Lung (tissue), 12 donors: ENCODE measurements around the gene GBE1. TPM values are rescaled to one million over a fixed set of nuclear protein-coding genes. Genes with fewer than 3 reads are reported as not detected.
A peak's percentile ranks its signal among the peaks of the same experiment; 100 is the strongest.

ENCODE experiments used
- ATAC-seq: fragments of 200-7000 bp; cut with Tn5 transposase; one replicate; pipeline ENCODE4 v1.9.1; 2020; ENCODE audit warnings: moderate number of reproducible peaks; ENCODE audit not compliant: insufficient read depth, low FRiP score
- DNase-seq, 3 donors: peaks; one replicate each; pipeline ENCODE4 v3.0.0-alpha.2; 2013 to 2017
- H3K27ac ChIP-seq, 2 donors: one replicate each; pipeline ENCODE4 v1.5.1; 2013; ENCODE audit warnings: mild to moderate bottlenecking in 2 of 2, moderate library complexity in 2 of 2, control low read depth in 1 of 2, inconsistent platforms in 1 of 2, low read depth in 1 of 2, low read length in 1 of 2
- H3K27me3 ChIP-seq, 3 donors: one replicate each; pipeline ENCODE4 v1.5.1; 2013; ENCODE audit warnings: low read length in 2 of 3; ENCODE audit not compliant: control insufficient read depth in 3 of 3, insufficient read depth in 3 of 3
- H3K36me3 ChIP-seq, 4 donors: one replicate each; pipeline ENCODE4 v1.5.1; 2013; ENCODE audit warnings: low read length in 4 of 4, mild to moderate bottlenecking in 1 of 4, moderate library complexity in 1 of 4; ENCODE audit not compliant: control insufficient read depth in 4 of 4, insufficient read depth in 4 of 4
- H3K4me1 ChIP-seq, 5 donors: one replicate each; pipeline ENCODE4 v1.5.1; 2013; ENCODE audit warnings: low read length in 5 of 5, mild to moderate bottlenecking in 2 of 5, moderate library complexity in 1 of 5; ENCODE audit not compliant: control insufficient read depth in 5 of 5, insufficient read depth in 5 of 5
- H3K4me3 ChIP-seq: one replicate; pipeline ENCODE4 v1.5.1; 2013; ENCODE audit warnings: mild to moderate bottlenecking, control low read depth, moderate library complexity
- H3K9ac ChIP-seq, 2 donors: one replicate each; pipeline ENCODE4 v1.5.1; 2013; ENCODE audit warnings: low read length in 2 of 2, control low read depth in 1 of 2; ENCODE audit not compliant: insufficient read depth in 1 of 2
- H3K9me3 ChIP-seq, 4 donors: one replicate each; pipeline ENCODE4 v1.5.1; 2013; ENCODE audit warnings: low read length in 3 of 4, mild to moderate bottlenecking in 1 of 4, moderate library complexity in 1 of 4; ENCODE audit not compliant: control insufficient read depth in 4 of 4, insufficient read depth in 3 of 4
- WGBS, 2 donors: extraction: QIAGEN DNeasy Blood & Tissue Kit; methylation state at CpG; one replicate each; pipeline ENCODE4 v1.1.7; 2013; 5-methylcytosine and 5-hydroxymethylcytosine counted together
- polyA plus RNA-seq, 2 donors: library from polyadenylated mRNA; stranded (reverse); fragments of 200-250 nt; gene quantifications; one replicate each; pipeline ENCODE4 v1.2.1, GENCODE V29; 2013
- total RNA-seq, 2 donors: library from RNA; depleted of rRNA in 1 of 2; stranded (reverse); fragments of >200 nt in 1 of 2; gene quantifications; one replicate each; pipeline ENCODE4 v1.2.1, GENCODE V29; 2014 to 2021
- TF ChIP-seq, protein P1 (sequence below): IDR thresholded peaks from 2 replicates; pipeline ENCODE4 v1.5.1; 2012; ENCODE audit warnings: mild to moderate bottlenecking; ENCODE audit errors: control extremely low read depth, extremely low read depth
- donor health status: control.
- donor health status: control.
- donor health status: Bipolar disorder and iron deficiency.
- donor health status: healthy.
- donor health status: DM: yes; HTN: yes; CAD: no.

Gene GBE1
- total and polyA plus RNA-seq, 4 donors, result 10.5 to 39.1 (median 31.6) TPM

DNA sequence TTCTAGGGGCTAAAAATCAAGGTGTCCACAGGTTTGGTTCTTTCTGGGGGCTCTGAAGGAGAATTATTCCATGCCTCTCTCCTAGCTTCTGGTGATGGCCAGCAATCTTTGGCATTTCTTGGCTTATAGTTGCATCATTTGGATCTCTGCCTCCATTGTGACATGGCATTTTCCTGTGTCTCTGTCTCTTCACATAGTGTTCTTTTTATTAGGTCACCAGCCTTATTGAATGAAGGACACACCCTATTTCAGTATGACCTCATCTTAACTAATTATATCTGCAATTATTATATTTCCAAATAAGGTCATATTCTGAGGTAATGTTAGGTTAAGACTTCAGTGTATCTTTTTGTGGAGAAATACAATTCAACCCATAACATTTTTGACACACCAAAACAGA is 3.2 kb upstream of the GBE1 start:
- no peak overlapping the region for H3K9ac ChIP-seq
- TF ChIP-seq, protein P1, sequence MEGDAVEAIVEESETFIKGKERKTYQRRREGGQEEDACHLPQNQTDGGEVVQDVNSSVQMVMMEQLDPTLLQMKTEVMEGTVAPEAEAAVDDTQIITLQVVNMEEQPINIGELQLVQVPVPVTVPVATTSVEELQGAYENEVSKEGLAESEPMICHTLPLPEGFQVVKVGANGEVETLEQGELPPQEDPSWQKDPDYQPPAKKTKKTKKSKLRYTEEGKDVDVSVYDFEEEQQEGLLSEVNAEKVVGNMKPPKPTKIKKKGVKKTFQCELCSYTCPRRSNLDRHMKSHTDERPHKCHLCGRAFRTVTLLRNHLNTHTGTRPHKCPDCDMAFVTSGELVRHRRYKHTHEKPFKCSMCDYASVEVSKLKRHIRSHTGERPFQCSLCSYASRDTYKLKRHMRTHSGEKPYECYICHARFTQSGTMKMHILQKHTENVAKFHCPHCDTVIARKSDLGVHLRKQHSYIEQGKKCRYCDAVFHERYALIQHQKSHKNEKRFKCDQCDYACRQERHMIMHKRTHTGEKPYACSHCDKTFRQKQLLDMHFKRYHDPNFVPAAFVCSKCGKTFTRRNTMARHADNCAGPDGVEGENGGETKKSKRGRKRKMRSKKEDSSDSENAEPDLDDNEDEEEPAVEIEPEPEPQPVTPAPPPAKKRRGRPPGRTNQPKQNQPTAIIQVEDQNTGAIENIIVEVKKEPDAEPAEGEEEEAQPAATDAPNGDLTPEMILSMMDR, result no peak
- H3K9me3 ChIP-seq, result no peaks in the 10 kb centered on the region
- H3K4me1 ChIP-seq, result peaks cover 0 to 19% (median 3%) of the 10 kb centered on the region in 5 donors
- ATAC-seq (no peak), DNase-seq (no peak)
- no peak overlapping the region for H3K27ac ChIP-seq
- H3K36me3 ChIP-seq, result no peaks in the 10 kb centered on the region
- H3K27me3 ChIP-seq, result no peaks in the 10 kb centered on the region
- H3K4me3 ChIP-seq, result no peak overlapping the region

- peak overlapping the region in 1 of 2 donors; percentile 75 for H3K27ac ChIP-seq
- DNase-seq (no peak), ATAC-seq (no peak)
- H3K27me3 ChIP-seq, result no peaks in the 10 kb centered on the region
- H3K4me3 ChIP-seq, result no peak overlapping the region
- WGBS, 2 donors, result 78 to 82% methylated on average over 7 of the region's 7 CpGs
- H3K4me1 ChIP-seq, result peaks cover 0 to 19% (median 4%) of the 10 kb centered on the region in 5 donors
- H3K36me3 ChIP-seq, result no peaks in the 10 kb centered on the region
- TF ChIP-seq, protein P1, result no peak
- H3K9me3 ChIP-seq, result no peaks in the 10 kb centered on the region
- H3K9ac ChIP-seq, result no peak overlapping the region
Measured at GRCh38 chr3:81764002-81764401, 2.6 kb upstream of the GBE1 start.

DNA sequence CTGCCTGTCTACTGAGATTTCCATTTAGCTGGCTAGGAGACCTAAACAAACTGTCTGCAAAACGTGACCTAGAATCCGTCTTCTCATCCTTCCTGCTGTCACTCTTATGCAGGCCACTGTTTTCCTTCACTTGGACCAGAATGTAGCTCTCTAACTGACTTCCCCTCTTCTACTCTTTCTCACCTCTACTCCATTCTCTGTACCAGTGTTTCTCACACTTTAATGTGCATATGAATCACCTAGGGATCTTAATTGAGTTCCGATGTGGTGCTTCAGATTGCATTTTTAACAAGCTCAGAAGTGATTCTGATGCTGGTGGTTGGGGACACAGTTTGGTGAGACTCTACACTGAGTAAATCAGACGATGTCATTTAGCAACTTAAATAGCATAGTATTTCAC is 1.6 kb upstream of the GBE1 start:
- 54 to 67% methylated on average over 4 of the region's 4 CpGs for WGBS, 2 donors
- Histone ChIP-seq H3K27me3 (no peaks in the 10 kb centered on the region), H3K4me3 (no peak overlapping the region), H3K9me3 (no peaks in the 10 kb centered on the region), H3K27ac (peak overlapping the region in 1 of 2 donors; percentile 75), H3K9ac (no peak overlapping the region), H3K4me1 (peaks cover 0 to 19% (median 4%) of the 10 kb centered on the region in 5 donors), H3K36me3 (no peaks in the 10 kb centered on the region)
- TF ChIP-seq, protein P1, result no peak
- no peak for ATAC-seq
- no peak for DNase-seq

DNA sequence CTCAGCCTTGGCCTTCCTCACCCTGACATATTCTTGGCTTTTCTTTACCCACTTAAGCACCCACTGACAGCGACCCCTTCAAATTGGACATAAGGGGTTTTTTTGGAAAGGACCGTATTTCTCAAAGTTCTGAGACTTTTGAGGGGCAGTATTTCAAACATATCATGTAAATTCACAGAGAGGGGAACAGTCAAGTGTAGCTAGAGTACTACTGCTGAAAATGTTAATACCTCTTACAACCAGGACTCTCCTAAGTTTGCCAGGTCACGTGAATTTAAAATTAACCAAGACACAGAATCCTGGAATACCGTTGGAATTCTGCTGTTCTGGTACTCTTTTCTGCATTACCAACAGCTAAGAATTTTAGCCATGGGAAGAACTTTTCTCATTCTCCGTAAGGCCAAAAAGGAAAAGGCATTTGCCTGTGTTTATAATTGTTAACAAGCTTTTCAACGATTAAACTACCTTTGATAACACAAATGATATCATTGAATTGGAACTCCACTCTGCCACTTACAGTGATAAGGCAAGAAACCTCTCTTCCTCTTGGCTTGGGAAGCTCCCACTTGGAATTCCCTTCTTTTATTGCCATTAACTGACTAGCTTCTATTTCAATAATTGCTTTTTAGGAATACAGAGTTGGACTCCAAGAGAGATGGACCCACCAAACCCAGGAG is 597 bp upstream of the GBE1 start:
- no peak for DNase-seq

More for the DNA sequence above, 597 bp upstream of the GBE1 start:
- H3K4me1 ChIP-seq, result peaks cover 0 to 22% (median 4%) of the 10 kb centered on the region in 5 donors
- H3K36me3 ChIP-seq, result peaks cover 0 to 4% (median 0%) of the 10 kb centered on the region in 4 donors
- H3K4me3 ChIP-seq, result peak overlapping the region; percentile 82
- TF ChIP-seq, protein P1, result no peak
- no peaks in the 10 kb centered on the region for H3K9me3 ChIP-seq
- peak overlapping the region; percentile 69 to 88 for H3K9ac ChIP-seq
- no peaks in the 10 kb centered on the region for H3K27me3 ChIP-seq
- no peak for ATAC-seq
- peak overlapping the region; percentile 97 to 100 for H3K27ac ChIP-seq
- WGBS, 2 donors, result 27 to 44% methylated on average over 6 of the region's 6 CpGs
